WERI-Rb-1 (cell line): ENCODE data around the gene PDE2A.

Source experiments
- DNase-seq: peaks from one replicate; pipeline ENCODE4 v3.0.0-alpha.2; 2020
- H3K27ac ChIP-seq: fragments of 250-450 bp; sonication (Bioruptor Pico); 2 replicates; pipeline ENCODE4 v1.5.1; 2020; ENCODE audit warnings: mild to moderate bottlenecking, moderate library complexity
- H3K27me3 ChIP-seq: fragments of 250-450 bp; sonication (Bioruptor Pico); 2 replicates; pipeline ENCODE4 v1.5.1; 2021; ENCODE audit warnings: mild to moderate bottlenecking, low read depth, moderate library complexity; ENCODE audit not compliant: insufficient read depth, severe bottlenecking
- H3K36me3 ChIP-seq: fragments of 250-450 bp; sonication (Bioruptor Pico); 2 replicates; pipeline ENCODE4 v1.5.1; 2020; ENCODE audit warnings: mild to moderate bottlenecking, moderate library complexity
- H3K4me3 ChIP-seq: 2 replicates; pipeline ENCODE4 v1.5.1; 2011; ENCODE audit warnings: low read depth, mild to moderate bottlenecking, control low read depth, low read length
- H3K9me3 ChIP-seq: fragments of 250-450 bp; sonication (Bioruptor Pico); 2 replicates; pipeline ENCODE4 v1.5.1; 2021; ENCODE audit warnings: mild to moderate bottlenecking, moderate library complexity; ENCODE audit not compliant: severe bottlenecking
- CTCF ChIP-seq: IDR thresholded peaks from 2 replicates; pipeline ENCODE4 v1.5.1; 2011; ENCODE audit warnings: low read depth, mild to moderate bottlenecking, control low read depth, inconsistent platforms, low read length

Gene PDE2A

DNA sequence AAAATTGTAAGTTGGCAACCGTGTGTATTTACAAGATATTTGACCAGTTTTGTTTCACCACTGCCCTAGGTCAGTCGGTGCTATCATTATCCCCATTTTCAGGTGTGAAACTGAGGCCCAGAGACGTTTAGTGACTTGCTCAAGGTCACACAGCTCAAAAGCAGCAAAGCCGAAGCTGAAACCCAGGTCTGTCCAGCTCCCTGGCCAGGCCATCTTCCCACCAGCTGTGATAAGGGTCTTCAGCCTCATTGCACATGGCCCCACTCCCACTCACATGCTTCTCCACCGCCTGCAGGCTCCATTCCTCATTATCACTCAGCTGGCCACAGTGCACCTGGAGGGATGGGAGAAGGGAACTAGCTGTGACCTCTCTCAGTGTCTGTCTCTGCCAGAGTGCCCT is 83.2 kb downstream of the PDE2A start:
- no peak overlapping the region for H3K4me3 ChIP-seq
- H3K36me3 ChIP-seq: no peaks in the 10 kb centered on the region; the same call in 1 of the 2 replicates
- H3K27ac ChIP-seq: no peak overlapping the region; the same call in 1 of the 2 replicates
- no peak for DNase-seq
- H3K27me3 ChIP-seq: no peaks in the 10 kb centered on the region
- no peak for TF ChIP-seq CTCF
- H3K9me3 ChIP-seq: no peaks in the 10 kb centered on the region

- TF ChIP-seq CTCF: peak; percentile 82
- H3K27me3 ChIP-seq: no peaks in the 10 kb centered on the region
- H3K36me3 ChIP-seq: no peaks in the 10 kb centered on the region; the same call in 1 of the 2 replicates
- no peak overlapping the region for H3K4me3 ChIP-seq
- peak; percentile 76 for DNase-seq
- H3K9me3 ChIP-seq: no peaks in the 10 kb centered on the region
- no peak overlapping the region for H3K27ac ChIP-seq
These were observed 84.1 kb downstream of the PDE2A start for GRCh38 chr11:72589802-72590761.

GRCh38 chr11:72588421-72589410 is 85.5 kb downstream of the PDE2A start:
- no peak for TF ChIP-seq CTCF
- H3K36me3 ChIP-seq: no peaks in the 10 kb centered on the region; the same call in 1 of the 2 replicates
- no peak overlapping the region for H3K27ac ChIP-seq
- H3K27me3 ChIP-seq: no peaks in the 10 kb centered on the region
- H3K9me3 ChIP-seq: no peaks in the 10 kb centered on the region
- DNase-seq: no peak
- no peak overlapping the region for H3K4me3 ChIP-seq

GRCh38 chr11:72587696-72588095 is 86.5 kb downstream of the PDE2A start:
- Histone ChIP-seq H3K36me3 (no peaks in the 10 kb centered on the region; the same call in 1 of the 2 replicates), H3K9me3 (no peaks in the 10 kb centered on the region), H3K4me3 (no peak overlapping the region), H3K27ac (no peak overlapping the region), H3K27me3 (no peaks in the 10 kb centered on the region)
- no peak for DNase-seq
- no peak for TF ChIP-seq CTCF

- peak; percentile 43 for DNase-seq
- TF ChIP-seq CTCF: no peak
- Histone ChIP-seq H3K27ac (no peak overlapping the region), H3K36me3 (peaks cover 2% of the 10 kb centered on the region; the same call in 1 of the 2 replicates), H3K27me3 (no peaks in the 10 kb centered on the region), H3K4me3 (no peak overlapping the region), H3K9me3 (no peaks in the 10 kb centered on the region)
These were observed 87.7 kb downstream of the PDE2A start for GRCh38 chr11:72586321-72587090.
